Stimulated activated naive CD8-positive, alpha-beta T cell treated with anti-CD3 and anti-CD28 coated beads, Interleukin-15, Interleukin-2, amounts not matched to agents 100 U/mL and 50 U/mL, for 24 hours (primary cell): Measurements from ENCODE around the gene CAMK2B.
"Not testable (repeated sequence)": the region's sequence is repeated elsewhere in the genome, so short reads cannot be mapped to it uniquely, and the experiment has no call there.

Experiments used
- ATAC-seq: fragments of 150-1000 bp; cut with Tn5 transposase; one replicate; pipeline ENCODE4 v1.10.0; 2021
- DNase-seq: peaks from one replicate; pipeline ENCODE4 v3.0.0; 2021

The CAMK2B gene

GRCh38 chr7:44189286-44189992 is 136.0 kb downstream of the CAMK2B start, which contains the start of gene GCK:
Gene GCK (minus strand): TSS chr7:44189439. CDS start chr7:44188953, 486 bp downstream.
- no peak for ATAC-seq
- no peak for DNase-seq

DNA sequence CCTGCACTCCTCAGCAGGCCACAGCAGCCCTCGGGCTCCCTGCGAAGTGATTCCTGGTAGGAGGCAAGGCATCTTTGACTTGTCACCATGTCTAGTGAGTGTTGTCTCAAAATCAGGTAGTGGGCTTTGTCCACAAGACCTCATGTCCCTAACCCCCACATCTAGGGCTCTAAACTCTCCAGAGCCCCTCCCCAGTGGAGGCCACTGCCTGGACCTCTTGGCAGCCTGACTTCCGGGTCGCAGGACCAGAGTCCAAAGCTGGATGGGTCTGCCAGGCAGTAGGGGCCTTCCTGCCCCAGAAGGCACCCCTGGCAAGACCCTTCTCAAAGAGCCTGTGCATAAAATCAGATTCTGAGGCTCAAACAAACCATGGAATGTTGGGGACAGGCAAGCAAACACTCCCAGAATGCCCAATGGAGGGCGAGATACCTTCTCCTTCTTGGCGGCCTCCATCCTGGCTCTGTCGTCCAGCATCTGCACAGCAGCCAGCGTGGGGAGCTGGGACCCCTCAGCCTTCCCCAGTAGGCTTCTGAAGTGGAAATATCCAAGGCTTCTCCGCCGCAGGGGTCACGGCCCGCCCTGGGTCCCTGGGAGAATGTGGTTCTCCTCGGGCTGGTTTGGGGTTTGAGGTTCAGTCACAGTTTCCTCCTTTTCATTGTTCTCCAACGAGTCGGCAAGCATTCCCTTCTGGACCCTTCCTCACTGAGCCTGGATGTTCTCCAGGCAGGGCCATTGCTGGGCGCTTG is 136.7 kb downstream of the CAMK2B start:
- ATAC-seq: no peak
- DNase-seq: no peak

- no peak for ATAC-seq
- no peak for DNase-seq
Observed at GRCh38 chr7:44187636-44188416, 137.6 kb downstream of the CAMK2B start.

DNA sequence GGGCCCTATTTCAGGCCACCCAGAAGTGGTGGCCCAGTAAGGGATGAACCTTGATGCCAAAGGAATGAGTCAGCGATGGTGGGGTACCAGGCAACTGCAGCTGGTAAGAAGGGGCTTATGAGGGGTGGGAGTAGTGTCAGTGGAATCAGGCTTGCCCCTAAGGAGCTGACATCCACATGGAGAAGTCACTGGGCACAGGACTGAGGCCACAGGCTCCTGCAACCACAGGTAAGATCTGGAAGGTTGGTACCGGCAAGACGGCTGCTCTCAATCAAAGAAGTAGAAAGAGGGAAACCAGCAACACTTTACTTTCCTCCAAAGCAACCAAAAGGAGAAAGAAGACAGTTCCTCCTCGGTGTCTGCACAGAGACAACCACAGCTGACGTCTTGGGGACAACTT is 138.7 kb downstream of the CAMK2B start:
- no peak for ATAC-seq
- no peak for DNase-seq

DNA sequence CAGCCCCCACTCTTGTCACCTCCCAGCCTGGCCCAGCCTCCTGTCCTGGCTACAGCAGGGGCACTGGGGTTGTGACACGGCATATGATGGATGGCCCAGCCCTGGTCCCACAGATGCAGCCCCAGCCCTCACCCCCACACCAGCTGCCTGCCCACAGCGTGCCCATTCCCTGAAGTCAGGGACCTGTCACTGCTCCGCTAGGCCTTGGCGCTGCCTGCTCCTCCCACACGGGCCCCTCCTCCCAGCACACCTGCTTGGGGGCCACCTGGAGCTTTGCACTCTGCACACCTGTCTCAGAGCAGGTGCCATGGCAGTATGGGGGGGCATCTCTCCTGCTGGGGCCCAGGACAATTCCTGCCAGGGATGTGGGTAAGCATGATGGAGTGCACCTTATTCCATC is 139.7 kb downstream of the CAMK2B start:
- no peak for ATAC-seq
- no peak for DNase-seq

DNA sequence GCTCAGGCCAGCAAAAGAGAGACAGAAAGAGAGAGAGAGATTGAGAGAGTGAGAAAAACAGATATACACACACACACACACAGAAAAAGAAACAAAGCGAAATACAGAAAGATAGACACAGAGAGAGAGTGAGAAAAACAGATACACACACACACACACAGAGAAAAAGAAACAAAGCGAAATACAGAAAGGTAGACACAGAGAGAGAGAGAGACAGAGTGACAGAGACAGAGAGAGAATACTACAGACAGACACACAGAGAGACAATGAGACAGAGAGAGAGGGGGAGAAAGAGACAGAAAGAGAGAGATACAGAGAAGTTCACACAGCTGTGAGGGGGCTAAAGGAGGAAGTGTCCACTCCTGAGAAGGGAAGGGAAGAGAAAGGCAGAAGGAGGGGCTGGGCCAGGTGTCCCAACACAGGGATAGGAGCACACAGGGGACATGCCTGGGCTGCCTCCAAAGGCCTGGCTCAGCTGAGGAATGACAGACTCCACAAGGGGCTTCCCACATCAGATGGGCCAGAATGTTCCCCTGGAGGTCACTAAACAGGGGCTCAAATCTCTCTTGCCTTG is 140.4 kb downstream of the CAMK2B start:
- ATAC-seq (no peak), DNase-seq (no peak)

DNA sequence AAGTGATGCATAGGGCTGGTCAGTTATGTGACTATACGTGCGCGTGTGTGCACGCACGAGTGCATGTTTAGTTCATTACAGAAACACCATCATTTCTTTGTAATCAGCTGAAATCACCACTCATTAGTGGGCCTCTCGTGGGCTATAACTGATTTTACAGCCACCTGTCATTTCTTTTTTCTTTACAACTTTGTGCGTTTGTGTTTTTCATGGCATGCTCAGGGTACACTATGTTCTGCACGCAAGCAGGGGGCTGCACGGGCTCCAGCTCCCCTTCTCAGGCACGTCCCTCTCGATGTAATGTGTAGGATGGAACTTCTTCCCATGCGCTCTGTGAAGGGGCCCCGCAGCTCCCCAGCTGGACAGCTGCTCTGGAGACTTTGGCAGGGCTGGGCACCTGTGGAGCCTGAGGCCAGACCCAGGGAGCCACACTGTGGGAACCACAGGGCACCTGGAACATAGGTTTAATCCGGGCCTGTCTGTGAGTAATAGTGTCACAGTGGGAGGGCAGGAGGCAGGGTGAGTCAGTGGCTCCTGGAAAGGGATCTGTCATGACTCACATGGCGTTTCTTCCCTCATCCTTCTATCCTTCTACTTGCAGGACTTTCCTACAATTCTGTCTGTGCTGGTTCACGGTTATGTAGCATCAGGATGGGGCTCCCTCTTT is 141.1 kb downstream of the CAMK2B start:
- ATAC-seq (no peak), DNase-seq (no peak)

GRCh38 chr7:44183386-44183785 is 142.0 kb downstream of the CAMK2B start:
- DNase-seq: no peak
- ATAC-seq: no peak

GRCh38 chr7:44182827-44183226 is 142.6 kb downstream of the CAMK2B start:
- DNase-seq (no peak), ATAC-seq (no peak)

DNA sequence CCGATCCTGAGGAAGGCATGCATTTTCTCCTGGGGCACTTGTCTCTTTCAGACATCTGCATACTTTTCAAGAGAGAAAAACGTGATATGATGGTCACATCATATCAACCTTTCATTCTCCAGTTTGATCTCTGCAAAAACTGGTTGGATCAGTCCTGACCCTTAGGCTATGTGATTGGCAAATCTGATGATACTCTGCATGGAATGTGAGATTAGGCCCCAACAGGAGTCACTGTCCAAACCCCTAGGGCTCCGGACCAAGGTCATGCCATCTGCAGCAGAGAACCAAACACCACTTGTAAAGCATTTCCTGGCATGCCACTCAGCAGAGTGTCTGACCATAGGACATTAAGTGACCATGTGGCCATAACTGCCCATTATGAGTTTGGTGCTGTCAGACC is 144.8 kb downstream of the CAMK2B start:
- no peak for DNase-seq
- no peak for ATAC-seq

- DNase-seq (no peak), ATAC-seq (no peak)
Observed at GRCh38 chr7:44177570-44178131, 147.7 kb downstream of the CAMK2B start.

DNA sequence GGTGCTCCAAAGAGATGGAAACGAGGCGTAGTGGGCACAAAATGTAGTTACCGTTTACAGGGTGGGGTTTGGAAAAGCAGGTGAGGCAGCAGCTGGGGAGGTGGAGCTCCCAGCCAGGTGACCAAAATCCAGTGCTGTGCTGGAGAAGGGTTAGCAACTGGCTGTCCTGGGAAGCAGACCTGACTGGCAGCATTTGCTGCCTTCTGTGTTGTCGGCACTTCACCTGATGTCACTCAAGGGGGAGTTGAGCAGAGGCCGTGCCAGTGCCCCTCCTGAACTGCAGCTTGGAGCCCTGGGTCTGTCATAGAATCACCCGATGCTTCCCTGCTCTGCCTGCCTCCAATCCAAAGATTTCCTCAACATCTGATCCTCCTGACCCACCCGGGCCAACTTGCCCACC is 148.9 kb downstream of the CAMK2B start:
- ATAC-seq (no peak), DNase-seq (no peak)

DNA sequence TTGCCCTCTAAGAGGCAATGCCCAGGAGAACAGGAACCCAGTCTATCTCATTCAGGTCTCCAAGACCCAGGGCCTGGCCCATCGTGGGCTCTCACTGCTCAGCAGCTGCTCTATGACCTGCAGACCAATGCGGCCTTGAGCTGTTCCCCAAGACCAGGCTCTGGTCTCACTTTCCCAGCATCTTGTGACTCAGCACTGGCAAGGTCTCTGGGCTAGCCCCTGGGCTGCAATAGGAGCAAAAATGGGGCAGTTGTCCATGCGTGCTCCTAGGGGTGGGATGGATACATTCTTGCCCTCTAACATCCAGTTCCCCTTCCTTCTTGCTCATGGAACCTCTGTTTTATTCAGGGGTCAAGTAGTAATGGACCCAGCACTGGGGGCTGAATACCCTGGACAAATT is 149.7 kb downstream of the CAMK2B start:
- DNase-seq: no peak
- no peak for ATAC-seq

- DNase-seq: not testable (repeated sequence)
Observed at GRCh38 chr7:44174694-44174948, 150.8 kb downstream of the CAMK2B start.

GRCh38 chr7:44173911-44174693 is 151.3 kb downstream of the CAMK2B start:
- no peak for ATAC-seq
- no peak for DNase-seq

More at GRCh38 chr7:44174694-44174948, 150.8 kb downstream of the CAMK2B start:
- not testable (repeated sequence) for ATAC-seq

DNA sequence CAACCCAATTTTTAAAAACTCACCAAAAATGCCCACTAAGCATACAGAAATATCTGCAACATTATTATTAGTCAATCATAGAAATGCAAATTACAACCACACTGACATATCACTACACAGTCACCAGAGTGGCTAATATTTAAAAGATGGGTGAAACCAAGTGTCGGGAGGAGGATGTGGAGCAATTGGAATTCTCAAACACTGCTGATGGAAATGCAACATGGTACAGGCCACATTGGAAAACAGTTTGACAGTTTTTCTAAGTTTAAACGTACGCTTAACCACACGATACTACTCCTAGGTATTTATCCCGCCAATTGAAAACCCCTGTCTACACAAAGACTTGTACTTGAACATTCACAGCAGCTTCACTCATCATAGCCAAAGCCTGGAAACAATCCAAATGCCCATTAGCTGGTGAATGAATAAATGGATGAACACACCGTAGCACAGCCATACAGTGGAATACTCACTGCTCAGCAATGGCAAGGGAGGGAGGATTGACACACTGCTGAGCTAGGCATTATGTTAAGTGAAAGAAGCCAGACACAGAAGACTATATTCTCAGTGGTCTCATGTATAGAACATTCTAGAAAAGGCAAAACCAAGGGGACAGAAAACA is 152.5 kb downstream of the CAMK2B start:
- ATAC-seq: no peak

DNA sequence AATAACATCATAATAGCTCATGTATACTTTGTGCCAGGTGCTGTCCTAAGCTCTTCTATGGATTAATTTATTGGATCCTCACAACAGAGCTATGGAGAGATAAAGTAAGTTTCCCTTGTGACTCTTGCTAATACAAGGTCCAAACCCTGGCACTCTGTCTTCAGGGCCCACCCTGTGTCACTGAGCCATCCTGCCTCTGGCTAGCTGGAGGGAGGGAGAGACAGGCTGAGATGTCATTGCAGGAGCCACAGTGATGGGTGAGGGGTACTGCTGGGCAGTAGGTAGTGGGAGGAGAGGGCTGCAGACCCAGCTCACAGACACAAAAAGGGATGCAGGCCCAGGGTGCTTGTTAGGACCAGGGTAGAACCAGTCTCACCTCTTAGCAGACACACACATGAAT is 153.0 kb downstream of the CAMK2B start:
- DNase-seq (no peak), ATAC-seq (no peak)

More for the DNA sequence above, 152.5 kb downstream of the CAMK2B start:
- DNase-seq: no peak

DNA sequence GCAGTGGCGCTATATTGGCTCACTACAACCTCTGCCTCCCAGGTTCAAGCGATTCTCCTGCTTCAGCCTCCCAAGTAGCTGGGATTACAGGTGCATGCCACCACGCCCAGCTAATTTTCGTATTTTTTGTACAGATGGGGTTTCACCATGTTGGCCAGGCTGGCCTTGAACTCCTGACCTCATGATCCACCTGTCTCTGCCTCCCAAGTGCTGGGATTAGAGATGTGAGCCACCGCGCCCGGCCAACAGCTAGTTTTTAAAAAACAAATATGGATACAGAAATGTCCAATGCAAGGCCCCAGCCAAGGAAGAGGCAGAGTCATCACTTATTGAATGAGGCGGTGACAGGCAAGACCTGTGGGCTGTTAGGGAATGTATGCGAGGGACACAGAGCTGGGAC is 153.5 kb downstream of the CAMK2B start:
- not testable (repeated sequence) for ATAC-seq

DNA sequence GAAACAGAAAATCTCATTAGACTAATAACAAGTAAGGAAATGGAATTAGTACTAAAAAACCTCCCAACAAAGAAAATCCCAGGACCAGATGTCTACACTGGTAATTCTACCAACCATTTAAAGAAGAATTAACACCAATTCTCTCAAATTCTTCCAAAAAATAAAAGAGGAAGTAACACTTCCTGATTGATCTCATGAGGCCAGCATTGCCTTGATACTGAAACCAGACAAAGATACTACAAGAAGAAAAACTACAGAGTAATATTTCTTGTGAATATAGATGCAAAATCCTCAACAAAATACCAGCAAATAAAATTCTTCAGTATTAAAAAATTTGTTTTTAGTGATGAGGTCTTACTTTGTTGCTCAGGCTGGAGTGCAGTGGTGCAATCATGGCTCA is 157.5 kb downstream of the CAMK2B start:
- ATAC-seq: no peak
- no peak for DNase-seq

More for the DNA sequence above, 153.5 kb downstream of the CAMK2B start:
- DNase-seq: not testable (repeated sequence)
